ENCODE measurements around the gene FIG4. TPM values are rescaled to one million over a fixed set of nuclear protein-coding genes. Genes with fewer than 3 reads are reported as not detected.
"Not testable (repeated sequence)": the region's sequence is repeated elsewhere in the genome, so short reads cannot be mapped to it uniquely, and the experiment has no call there.

The FIG4 gene
- total RNA-seq, 2 experiments from 2014 or later: 17.3 to 18.2 TPM

DNA sequence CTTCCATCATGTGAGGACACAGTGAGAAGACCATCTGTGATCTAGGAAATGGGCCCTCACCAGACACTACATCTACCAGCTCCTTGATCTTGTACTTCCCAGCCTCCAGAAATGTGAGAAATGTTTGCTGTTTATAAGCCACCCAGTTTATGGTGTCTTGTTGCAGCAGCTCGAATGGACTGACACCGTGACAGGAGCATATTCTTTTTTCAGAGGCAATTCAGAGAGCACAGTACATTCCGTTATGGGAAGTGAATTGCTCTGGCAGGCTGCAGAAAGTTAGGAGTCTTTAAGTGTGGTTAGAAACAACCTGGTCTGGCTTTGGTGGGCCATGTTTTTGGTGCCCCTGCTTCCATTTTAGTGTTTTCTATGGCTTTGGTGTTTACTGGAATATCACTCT is 75.1 kb downstream of the FIG4 start:
- Mint-ChIP-seq H3K27ac (no peak overlapping the region), H3K4me3 (no peak overlapping the region), H3K4me1 (ENCODE audit: low read depth) (no peaks in the 10 kb centered on the region), H3K9me3 (no peaks in the 10 kb centered on the region), H3K36me3 (peaks cover 16% of the 10 kb centered on the region), H3K27me3 (no peaks in the 10 kb centered on the region)
- ChIA-PET POLR2A (no interaction called here), CTCF (no interaction called here)
- intact Hi-C loops (cut with micrococcal nuclease): no loop called here
- no peak for DNase-seq

DNA sequence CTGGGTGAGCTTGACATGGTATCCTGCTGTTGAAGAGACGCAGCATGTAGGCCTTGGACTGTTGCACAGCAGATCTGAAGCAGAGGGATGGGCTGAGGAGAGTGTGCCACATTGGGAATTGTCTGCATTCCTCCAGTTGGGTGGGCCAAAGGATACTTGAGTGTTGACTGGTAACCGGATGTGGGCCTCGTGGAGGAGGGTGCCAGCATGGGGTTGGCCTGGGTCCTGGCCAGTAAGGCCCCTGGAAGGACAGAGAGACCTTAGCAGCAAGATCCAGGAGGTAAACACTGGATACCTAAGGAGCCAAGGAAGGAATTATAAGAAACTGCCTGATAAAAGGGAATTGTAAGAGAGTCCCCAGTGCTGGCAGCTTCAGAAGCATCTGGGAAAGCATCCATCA is 76.9 kb downstream of the FIG4 start:
- no peaks in the 10 kb centered on the region for H3K27me3 Mint-ChIP-seq
- H3K27ac Mint-ChIP-seq: no peak overlapping the region
- CTCF ChIA-PET: no interaction called here
- H3K9me3 Mint-ChIP-seq: no peaks in the 10 kb centered on the region
- DNase-seq: no peak
- H3K36me3 Mint-ChIP-seq: peaks cover 19% of the 10 kb centered on the region
- no peaks in the 10 kb centered on the region for H3K4me1 Mint-ChIP-seq (ENCODE audit: low read depth)
- POLR2A ChIA-PET: interaction anchor here (0.6 kb wide), 1 partner anchor 32 kb away, joined by 3 read pairs; no protein-coding TSS in a partner anchor
- intact Hi-C loops (cut with micrococcal nuclease): no loop called here
- no peak overlapping the region for H3K4me3 Mint-ChIP-seq

DNA sequence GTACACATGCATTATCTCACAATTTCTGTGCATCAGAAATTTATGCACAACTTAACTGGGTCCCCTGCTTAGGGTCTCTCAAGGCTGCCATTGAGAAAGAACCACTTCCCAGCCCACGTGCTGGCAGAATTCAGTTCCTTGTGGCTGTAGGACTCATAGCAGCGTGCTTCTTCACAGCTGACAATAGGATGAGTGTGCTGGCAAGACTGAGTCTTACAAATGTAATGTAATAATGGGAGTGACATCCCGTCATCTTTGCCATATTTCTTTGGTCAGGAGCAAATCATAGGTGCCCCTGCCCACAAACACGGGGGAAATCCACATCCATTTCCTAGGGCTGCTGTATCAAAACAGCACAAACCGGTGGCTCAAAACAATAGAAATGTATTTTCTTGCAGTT is 77.4 kb downstream of the FIG4 start:
- intact Hi-C loops (cut with micrococcal nuclease): no loop called here
- no peak for DNase-seq
- CTCF ChIA-PET: no interaction called here
- Mint-ChIP-seq H3K27me3 (no peaks in the 10 kb centered on the region), H3K36me3 (peaks cover 19% of the 10 kb centered on the region), H3K4me1 (ENCODE audit: low read depth) (no peaks in the 10 kb centered on the region), H3K27ac (no peak overlapping the region), H3K9me3 (no peaks in the 10 kb centered on the region), H3K4me3 (no peak overlapping the region)
- POLR2A ChIA-PET: no interaction called here

DNA sequence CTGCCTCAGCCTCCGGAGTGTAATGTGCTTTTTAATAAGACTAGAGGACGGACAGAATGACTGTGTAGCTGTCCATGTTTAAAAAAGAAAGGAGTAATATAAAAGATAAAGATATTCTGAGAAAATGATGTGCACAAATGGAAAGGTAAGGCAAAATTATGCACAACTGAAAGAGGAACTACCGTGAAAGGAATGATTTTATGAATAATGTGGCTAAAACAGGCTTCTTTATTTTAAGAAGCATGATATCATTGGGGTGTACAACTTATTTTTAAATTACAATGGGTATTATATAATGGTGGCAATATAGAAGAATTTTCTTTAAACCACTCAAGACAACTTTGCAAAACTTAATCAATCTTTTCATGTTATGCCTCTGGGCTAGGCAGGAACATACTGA is 78.1 kb downstream of the FIG4 start:
- Mint-ChIP-seq H3K4me3 (no peak overlapping the region), H3K36me3 (peaks cover 19% of the 10 kb centered on the region), H3K27ac (no peak overlapping the region), H3K9me3 (no peaks in the 10 kb centered on the region), H3K27me3 (no peaks in the 10 kb centered on the region), H3K4me1 (ENCODE audit: low read depth) (no peaks in the 10 kb centered on the region)
- POLR2A ChIA-PET: no interaction called here
- CTCF ChIA-PET: no interaction called here
- intact Hi-C loops (cut with micrococcal nuclease): no loop called here
- no peak for DNase-seq

DNA sequence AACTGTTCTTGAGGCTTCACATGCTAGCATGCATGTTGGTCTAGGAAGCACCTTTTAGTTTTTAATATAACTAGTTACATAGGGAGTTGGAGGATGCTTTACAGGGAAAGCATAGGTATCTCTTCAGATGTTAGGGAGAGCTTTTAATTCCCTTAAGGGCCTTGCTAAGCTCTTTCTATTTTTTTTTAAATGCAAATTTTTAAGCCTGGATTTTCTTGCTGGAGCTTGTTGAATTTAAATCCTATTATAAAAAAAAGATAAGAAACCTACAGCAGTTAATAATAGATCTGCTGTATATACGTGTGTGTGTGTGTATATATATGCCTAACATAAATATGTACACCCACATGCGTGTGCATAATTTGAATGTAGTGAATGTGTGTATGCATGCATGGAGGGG is 79.0 kb downstream of the FIG4 start:
- Mint-ChIP-seq H3K4me1 (ENCODE audit: low read depth) (no peaks in the 10 kb centered on the region), H3K27me3 (no peaks in the 10 kb centered on the region), H3K36me3 (peaks cover 18% of the 10 kb centered on the region), H3K27ac (no peak overlapping the region), H3K4me3 (no peak overlapping the region), H3K9me3 (no peaks in the 10 kb centered on the region)
- DNase-seq: no peak
- POLR2A ChIA-PET: no interaction called here
- CTCF ChIA-PET: no interaction called here
- intact Hi-C loops (cut with micrococcal nuclease): no loop called here

DNA sequence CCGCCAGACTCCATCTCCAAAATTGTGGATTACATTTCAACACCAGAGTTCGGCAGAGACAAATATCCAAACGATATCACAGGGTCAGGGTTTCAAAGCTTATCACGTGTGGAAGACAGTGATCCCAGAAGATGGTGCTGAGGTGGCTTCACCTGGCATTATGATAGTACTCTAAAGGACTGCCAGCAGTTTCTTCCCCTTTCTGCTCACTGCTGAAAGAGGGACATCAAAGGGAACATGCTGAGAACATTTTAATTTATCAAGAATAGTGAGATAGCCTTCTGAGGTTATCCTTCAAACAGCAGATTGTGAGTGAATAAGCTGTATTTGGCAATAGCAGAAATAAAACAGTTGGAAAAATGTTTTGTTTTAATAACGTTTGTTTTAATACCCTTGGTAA is 79.7 kb downstream of the FIG4 start:
- Mint-ChIP-seq H3K36me3 (peaks cover 16% of the 10 kb centered on the region), H3K4me3 (no peak overlapping the region), H3K4me1 (ENCODE audit: low read depth) (no peaks in the 10 kb centered on the region), H3K9me3 (no peaks in the 10 kb centered on the region), H3K27ac (no peak overlapping the region), H3K27me3 (no peaks in the 10 kb centered on the region)
- intact Hi-C loops (cut with micrococcal nuclease): no loop called here
- ChIA-PET POLR2A (no interaction called here), CTCF (no interaction called here)
- DNase-seq: no peak

DNA sequence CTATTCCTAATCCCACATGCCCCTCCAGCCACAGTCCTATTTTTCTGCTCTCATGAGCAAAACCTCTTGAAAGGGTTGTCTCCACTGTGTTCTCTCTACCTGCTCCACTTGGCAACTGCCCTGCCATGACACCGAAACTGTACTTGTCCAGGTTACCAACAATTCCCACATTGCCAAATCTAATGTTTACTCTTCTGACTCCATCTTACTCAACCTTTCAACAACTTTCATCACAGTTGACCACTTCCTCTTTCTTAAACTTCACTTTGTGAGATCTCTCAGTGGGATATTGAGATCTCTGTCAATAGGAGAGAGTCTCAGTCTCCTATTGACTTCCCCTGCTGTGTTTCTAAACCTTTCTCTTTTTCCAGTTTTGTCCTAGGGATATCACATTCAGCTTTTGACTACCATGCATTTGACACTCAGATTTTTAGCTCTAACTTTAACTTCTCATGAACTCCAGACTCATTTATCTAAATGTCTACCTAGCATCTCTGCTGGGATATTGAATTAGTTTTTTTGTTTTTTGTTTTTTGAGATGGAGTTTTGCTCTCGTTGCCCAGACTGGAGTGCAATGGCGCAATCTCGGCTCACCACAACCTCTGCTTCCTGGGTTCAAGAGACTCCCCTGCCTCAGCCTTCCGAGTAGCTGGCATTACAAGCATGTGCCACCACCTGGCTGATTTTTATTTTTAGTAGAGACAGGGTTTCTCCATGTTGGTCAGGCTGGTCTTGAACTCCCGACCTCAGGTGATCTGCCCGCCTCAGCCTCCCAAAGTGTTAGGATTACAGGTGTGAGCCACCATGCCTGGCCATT is 81.1 kb downstream of the FIG4 start:
- intact Hi-C loops (cut with micrococcal nuclease); H3K9me3 Mint-ChIP-seq; CTCF ChIA-PET; H3K4me1 Mint-ChIP-seq (ENCODE audit: low read depth); DNase-seq; H3K27me3 Mint-ChIP-seq; H3K27ac Mint-ChIP-seq; H3K4me3 Mint-ChIP-seq; POLR2A ChIA-PET: not testable (repeated sequence)
- peaks cover 12% of the 10 kb centered on the region for H3K36me3 Mint-ChIP-seq

DNA sequence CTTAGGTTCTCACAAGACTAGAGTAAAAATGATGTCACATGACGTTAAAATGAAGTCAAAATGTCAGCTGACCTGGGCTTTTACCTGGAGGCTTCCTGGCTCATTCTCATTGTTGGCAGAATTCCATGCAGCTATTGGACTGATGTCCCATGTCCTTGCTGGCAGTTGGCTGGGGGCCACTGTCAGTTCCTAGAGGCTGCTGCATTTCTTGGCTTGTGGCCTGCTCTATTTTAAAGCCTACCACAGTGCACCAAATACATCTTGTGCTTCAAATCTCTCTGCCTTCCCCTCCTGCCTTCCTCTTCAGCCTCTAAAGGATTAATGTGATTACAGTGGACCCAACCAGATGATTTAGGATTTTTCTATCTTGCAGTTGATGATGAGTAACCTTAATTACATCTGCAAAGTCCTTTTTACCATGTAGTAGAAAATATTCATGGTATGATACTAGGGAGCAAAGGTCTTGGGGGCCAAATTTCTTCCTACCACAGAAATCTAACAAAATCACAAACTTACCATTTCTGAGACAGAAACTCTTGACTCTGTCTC is 81.9 kb downstream of the FIG4 start:
- intact Hi-C loops (cut with micrococcal nuclease): no loop called here
- DNase-seq: no peak
- CTCF ChIA-PET: no interaction called here
- Mint-ChIP-seq H3K4me1 (ENCODE audit: low read depth) (no peaks in the 10 kb centered on the region), H3K9me3 (no peaks in the 10 kb centered on the region), H3K4me3 (no peak overlapping the region), H3K27ac (no peak overlapping the region), H3K27me3 (no peaks in the 10 kb centered on the region), H3K36me3 (peaks cover 10% of the 10 kb centered on the region)
- POLR2A ChIA-PET: no interaction called here

DNA sequence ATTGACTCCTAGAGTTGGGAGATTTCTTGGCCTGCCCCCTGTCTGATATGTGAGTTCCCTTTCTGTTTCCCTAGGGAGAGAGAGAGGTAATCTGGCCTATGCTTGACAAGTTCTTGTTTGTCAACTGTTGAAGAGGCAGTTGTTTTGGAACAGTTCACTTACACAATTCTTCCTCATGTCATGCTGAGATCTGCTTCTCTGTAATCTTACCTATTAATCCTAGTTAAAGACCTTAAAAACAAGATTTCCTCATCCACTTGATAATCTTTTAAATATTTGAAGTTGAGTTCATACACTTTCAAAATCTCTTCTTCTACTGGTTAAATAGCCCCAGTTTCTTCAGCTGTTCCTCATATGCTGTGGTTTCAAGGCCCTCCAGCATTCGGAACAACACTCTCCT is 89.9 kb downstream of the FIG4 start:
- H3K36me3 Mint-ChIP-seq: peaks cover 3% of the 10 kb centered on the region
- POLR2A ChIA-PET: no interaction called here
- no peak overlapping the region for H3K27ac Mint-ChIP-seq
- intact Hi-C loops (cut with micrococcal nuclease): loop anchor here (5.0 kb wide), 1 partner anchor 74 kb away; no protein-coding TSS in a partner anchor
- H3K4me3 Mint-ChIP-seq: no peak overlapping the region
- CTCF ChIA-PET: no interaction called here
- H3K4me1 Mint-ChIP-seq (ENCODE audit: low read depth): no peaks in the 10 kb centered on the region
- H3K27me3 Mint-ChIP-seq: no peaks in the 10 kb centered on the region
- DNase-seq: no peak
- H3K9me3 Mint-ChIP-seq: no peaks in the 10 kb centered on the region

DNA sequence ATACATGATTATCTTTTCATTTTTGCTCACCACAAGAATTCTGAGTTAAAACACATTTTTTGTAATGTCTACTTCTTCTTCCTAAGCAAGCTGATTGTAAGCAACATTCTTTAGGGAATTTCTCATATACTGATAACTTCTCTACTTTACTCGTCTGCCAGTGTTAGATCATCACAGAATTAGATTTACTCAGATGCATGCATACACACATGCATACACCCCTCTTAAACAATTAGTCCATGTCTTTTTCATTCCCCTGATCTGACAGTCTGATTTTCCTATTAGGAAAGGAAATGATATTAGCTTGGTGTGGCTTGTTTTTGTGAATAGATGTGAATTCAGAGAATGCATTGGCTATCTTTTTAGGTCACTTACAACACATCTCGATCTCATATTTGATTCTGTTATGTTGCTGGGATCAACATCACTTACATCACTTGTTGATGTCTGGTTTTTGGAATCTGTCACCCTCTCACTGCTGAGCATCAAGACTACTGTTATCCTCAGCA is 91.4 kb downstream of the FIG4 start:
- no peak for DNase-seq
- intact Hi-C loops (cut with micrococcal nuclease): loop anchor here (5.0 kb wide), 1 partner anchor 75 kb away; no protein-coding TSS in a partner anchor
- Mint-ChIP-seq H3K27ac (no peak overlapping the region), H3K4me1 (ENCODE audit: low read depth) (no peaks in the 10 kb centered on the region), H3K4me3 (no peak overlapping the region), H3K27me3 (no peaks in the 10 kb centered on the region), H3K36me3 (peaks cover 10% of the 10 kb centered on the region), H3K9me3 (no peaks in the 10 kb centered on the region)
- ChIA-PET CTCF (interaction anchor here (2.1 kb wide), 1 partner anchor 78 kb away, joined by 7 read pairs; no protein-coding TSS in a partner anchor), POLR2A (no interaction called here)

DNA sequence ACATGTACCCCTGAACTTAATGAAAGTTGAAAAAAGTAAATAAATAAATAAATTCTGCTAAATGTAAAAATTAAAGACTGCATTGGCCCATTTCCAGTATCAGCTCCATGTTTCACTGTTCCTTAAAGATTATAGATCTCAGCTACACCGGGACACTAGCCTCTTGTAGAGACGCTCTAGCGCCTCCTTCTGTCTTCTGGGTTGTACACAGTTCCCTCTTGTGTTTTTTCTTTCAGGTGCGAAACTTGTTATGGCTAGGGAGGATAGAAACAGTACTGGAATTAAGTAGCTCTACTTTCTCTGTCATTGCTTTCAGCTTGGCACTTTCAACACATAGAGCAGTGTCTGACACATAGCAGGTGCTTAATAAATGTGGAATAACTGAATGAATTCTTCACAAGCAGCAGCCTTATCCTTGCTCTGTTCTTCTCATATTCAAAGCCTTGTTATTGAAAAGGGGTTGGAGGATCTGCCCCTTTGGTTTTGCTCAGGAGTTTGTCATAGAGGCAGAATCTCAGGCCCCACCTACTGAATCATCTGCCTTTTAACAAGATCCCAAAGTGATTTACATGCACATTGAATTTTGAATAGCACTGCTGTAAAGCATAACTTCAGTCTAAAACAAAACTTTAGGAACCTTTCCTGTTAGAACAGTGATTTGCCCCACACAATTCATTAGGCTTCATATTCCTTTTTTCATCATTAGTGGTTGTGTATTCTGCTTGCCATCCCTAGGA is 92.3 kb downstream of the FIG4 start:
- ChIA-PET CTCF (interaction anchor here (1.2 to 2.1 kb wide), 2 partner anchors 79 to 96 kb away, joined by 4 to 7 read pairs; no protein-coding TSS in a partner anchor), POLR2A (no interaction called here)
- Mint-ChIP-seq H3K27me3 (no peaks in the 10 kb centered on the region), H3K4me1 (ENCODE audit: low read depth) (no peaks in the 10 kb centered on the region), H3K4me3 (no peak overlapping the region), H3K36me3 (peaks cover 13% of the 10 kb centered on the region), H3K27ac (no peak overlapping the region), H3K9me3 (no peaks in the 10 kb centered on the region)
- DNase-seq: no peak
- intact Hi-C loops (cut with micrococcal nuclease): loop anchor here (5.0 kb wide), 1 partner anchor 76 kb away; no protein-coding TSS in a partner anchor

DNA sequence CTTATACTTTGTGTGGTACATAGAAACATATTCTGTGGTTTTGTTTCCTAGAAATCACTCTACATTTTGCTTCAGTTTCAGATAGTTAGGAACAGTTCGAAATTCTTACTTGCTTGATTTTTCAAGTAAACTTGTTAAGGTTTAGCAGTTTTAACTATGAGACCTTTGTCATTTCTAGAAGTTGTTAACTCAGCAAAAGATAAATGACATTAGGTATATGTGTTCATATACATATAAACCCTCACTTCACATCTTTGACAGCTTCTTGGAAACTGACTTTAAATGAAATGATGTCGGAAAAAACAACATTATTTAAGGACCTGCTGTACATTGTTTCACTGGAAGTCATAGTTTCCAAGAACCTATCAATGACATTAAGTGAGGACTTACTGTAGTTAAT is 96.2 kb downstream of the FIG4 start:
- ChIA-PET CTCF (interaction anchor here (1.5 kb wide), 1 partner anchor 253 kb away, joined by 6 read pairs; no protein-coding TSS in a partner anchor), POLR2A (no interaction called here)
- no peak for DNase-seq
- no peaks in the 10 kb centered on the region for H3K4me1 Mint-ChIP-seq (ENCODE audit: low read depth)
- intact Hi-C loops (cut with micrococcal nuclease): no loop called here
- H3K27ac Mint-ChIP-seq: no peak overlapping the region
- no peak overlapping the region for H3K4me3 Mint-ChIP-seq
- H3K36me3 Mint-ChIP-seq: peaks cover 23% of the 10 kb centered on the region
- H3K9me3 Mint-ChIP-seq: no peaks in the 10 kb centered on the region
- no peaks in the 10 kb centered on the region for H3K27me3 Mint-ChIP-seq
